Measurements from ENCODE around the gene ABCG5. TPM values are rescaled to one million over a fixed set of nuclear protein-coding genes. Genes with fewer than 3 reads are reported as not detected.

The ABCG5 gene
- total RNA-seq, 2 donors from 2014 or later, result not detected

DNA sequence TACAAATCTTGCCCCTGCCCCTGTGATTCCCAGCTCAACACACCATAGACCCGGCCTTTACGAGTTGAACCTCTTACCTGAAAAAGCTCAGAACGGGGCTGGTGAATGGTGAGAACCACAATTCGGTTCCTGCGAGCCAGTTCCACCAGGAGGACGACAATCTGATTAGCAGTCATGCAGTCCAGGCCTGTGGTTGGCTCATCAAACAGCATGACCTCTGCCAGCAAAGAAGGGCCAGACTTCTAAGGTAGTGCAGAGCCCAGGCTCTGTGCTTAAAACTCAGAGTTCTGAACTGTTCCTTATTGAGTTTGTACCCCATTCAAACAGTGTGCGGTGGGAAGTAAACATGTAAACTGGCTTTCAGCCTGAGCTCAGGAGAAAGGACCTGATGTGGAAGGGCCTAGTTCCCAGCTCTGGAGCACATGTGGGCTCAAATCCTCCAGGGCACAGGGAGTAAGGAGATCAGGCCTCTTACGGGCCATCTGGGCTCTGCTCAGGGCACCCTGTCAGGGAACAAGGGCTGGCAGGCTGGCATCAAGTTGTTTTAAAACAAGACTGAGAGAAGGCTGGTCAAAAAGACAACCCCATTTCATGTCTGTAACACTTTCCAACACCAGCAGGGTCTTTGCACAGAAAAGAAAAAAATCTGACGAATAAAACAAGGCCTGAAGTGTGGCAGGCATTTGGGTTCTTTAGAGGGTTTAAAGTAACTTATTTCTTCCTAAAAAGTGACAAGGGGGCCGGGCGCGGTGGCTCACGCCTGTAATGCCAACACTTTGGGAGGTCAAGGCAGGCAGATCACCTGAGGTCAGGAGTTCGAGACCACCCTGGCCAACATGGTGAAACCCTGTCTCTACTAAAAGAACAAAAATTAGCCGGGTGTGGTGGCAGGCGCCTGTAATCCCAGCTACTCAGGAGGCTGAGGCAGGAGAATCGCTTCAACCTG lies 12.1 kb downstream of the ABCG5 start:
- Mint-ChIP-seq H3K27ac (no peak overlapping the region), H3K27me3 (ENCODE audit: insufficient read depth) (peaks cover 5% of the 10 kb centered on the region), H3K4me3 (no peak overlapping the region), H3K4me1 (peaks cover 9% of the 10 kb centered on the region), H3K9me3 (no peaks in the 10 kb centered on the region), H3K36me3 (ENCODE audit: low read depth) (no peaks in the 10 kb centered on the region)
- 95 to 96% methylated on average over 17 of the region's 17 CpGs for WGBS, 2 experiments (ENCODE audit: insufficient coverage in 1 of 2, insufficient read length in 1 of 2)
- Histone ChIP-seq H3K4me1 (ENCODE audit: control insufficient read depth, insufficient read depth, low read length) (no peaks in the 10 kb centered on the region), H3K36me3 (ENCODE audit: control insufficient read depth, insufficient read depth, low read length) (no peaks in the 10 kb centered on the region), H3K27me3 (ENCODE audit: control insufficient read depth, insufficient read depth, low read length, poor library complexity, severe bottlenecking) (peaks cover 22% of the 10 kb centered on the region), H3K27ac (ENCODE audit: low read depth, low read length) (no peak overlapping the region), H3K9ac (ENCODE audit: extremely low read depth, low read length, poor library complexity, severe bottlenecking) (no peak overlapping the region), H3K4me3 (ENCODE audit: low read length) (no peak overlapping the region), H3K9me3 (ENCODE audit: control insufficient read depth, low read length) (no peaks in the 10 kb centered on the region)
- DNase-seq, result no peak
- TF ChIP-seq, protein P1, sequence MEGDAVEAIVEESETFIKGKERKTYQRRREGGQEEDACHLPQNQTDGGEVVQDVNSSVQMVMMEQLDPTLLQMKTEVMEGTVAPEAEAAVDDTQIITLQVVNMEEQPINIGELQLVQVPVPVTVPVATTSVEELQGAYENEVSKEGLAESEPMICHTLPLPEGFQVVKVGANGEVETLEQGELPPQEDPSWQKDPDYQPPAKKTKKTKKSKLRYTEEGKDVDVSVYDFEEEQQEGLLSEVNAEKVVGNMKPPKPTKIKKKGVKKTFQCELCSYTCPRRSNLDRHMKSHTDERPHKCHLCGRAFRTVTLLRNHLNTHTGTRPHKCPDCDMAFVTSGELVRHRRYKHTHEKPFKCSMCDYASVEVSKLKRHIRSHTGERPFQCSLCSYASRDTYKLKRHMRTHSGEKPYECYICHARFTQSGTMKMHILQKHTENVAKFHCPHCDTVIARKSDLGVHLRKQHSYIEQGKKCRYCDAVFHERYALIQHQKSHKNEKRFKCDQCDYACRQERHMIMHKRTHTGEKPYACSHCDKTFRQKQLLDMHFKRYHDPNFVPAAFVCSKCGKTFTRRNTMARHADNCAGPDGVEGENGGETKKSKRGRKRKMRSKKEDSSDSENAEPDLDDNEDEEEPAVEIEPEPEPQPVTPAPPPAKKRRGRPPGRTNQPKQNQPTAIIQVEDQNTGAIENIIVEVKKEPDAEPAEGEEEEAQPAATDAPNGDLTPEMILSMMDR (conservative IDR thresholded peaks at IDR 0.05), result no peak

DNA sequence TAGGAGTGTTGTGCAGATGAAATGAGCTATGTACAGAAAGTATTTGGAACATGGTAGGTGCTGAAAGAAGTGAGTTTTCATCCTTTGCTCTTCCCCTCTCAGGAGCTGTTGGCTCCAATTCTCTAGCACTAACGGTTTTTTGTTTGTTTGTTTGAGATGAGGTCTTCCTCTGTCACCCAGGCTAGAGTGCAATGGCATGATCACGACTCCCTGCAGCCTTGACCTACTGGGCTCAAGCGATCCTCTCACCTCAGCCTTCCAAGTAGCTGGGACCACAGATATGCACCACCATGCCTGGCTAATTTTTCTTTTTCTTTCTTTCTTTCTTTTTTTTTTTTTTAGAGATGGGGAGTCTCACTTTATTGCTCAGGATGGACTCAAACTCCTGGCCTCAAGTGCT lies 12.8 kb downstream of the ABCG5 start:
- H3K4me1 ChIP-seq (ENCODE audit: control insufficient read depth, insufficient read depth, low read length), result no peaks in the 10 kb centered on the region
- TF ChIP-seq, protein P1 (conservative IDR thresholded peaks at IDR 0.05), result no peak
- no peaks in the 10 kb centered on the region for H3K36me3 Mint-ChIP-seq (ENCODE audit: low read depth)
- H3K9ac ChIP-seq (ENCODE audit: extremely low read depth, low read length, poor library complexity, severe bottlenecking), result no peak overlapping the region
- H3K4me3 ChIP-seq (ENCODE audit: low read length), result no peak overlapping the region
- peaks cover 4% of the 10 kb centered on the region for H3K27me3 Mint-ChIP-seq (ENCODE audit: insufficient read depth)
- no peaks in the 10 kb centered on the region for H3K36me3 ChIP-seq (ENCODE audit: control insufficient read depth, insufficient read depth, low read length)
- H3K27me3 ChIP-seq (ENCODE audit: control insufficient read depth, insufficient read depth, low read length, poor library complexity, severe bottlenecking), result peaks cover 20% of the 10 kb centered on the region
- H3K27ac ChIP-seq (ENCODE audit: low read depth, low read length), result no peak overlapping the region
- H3K27ac Mint-ChIP-seq, result no peak overlapping the region
- no peaks in the 10 kb centered on the region for H3K9me3 Mint-ChIP-seq
- peaks cover 9% of the 10 kb centered on the region for H3K4me1 Mint-ChIP-seq
- WGBS, 2 experiments (ENCODE audit: insufficient coverage in 1 of 2, insufficient read length in 1 of 2), result 90% methylated on average over 3 of the region's 3 CpGs
- no peak for DNase-seq
- no peaks in the 10 kb centered on the region for H3K9me3 ChIP-seq (ENCODE audit: control insufficient read depth, low read length)
- no peak overlapping the region for H3K4me3 Mint-ChIP-seq

DNA sequence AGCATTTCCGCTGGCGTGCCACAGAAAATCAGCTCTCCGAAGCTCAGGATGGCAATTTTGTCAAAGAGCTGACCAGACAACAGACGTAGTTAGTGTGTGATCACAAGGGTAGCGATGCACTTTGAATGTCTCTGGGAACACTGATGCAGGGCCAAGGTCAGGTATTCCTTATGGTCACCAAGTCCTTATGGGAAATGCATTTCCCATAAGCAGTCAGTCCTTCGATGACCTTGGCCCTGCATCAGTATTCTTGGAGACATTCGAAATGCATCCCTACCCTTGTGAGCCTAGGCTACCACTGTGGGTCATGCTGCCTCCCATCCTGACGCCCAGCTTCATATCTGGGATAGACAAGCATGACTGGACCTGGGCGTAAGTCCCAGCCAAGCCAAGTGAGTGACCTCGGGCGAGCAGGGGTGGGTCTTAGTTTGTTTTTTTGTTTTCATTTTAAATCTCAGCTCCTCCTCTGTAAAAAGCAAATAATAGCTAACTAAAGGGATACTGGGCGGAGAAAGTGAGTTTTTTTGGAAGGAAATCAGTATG lies 13.6 kb downstream of the ABCG5 start:
- peaks cover 11% of the 10 kb centered on the region for H3K27me3 ChIP-seq (ENCODE audit: control insufficient read depth, insufficient read depth, low read length, poor library complexity, severe bottlenecking)
- H3K9me3 ChIP-seq (ENCODE audit: control insufficient read depth, low read length), result no peaks in the 10 kb centered on the region
- Mint-ChIP-seq H3K4me3 (no peak overlapping the region), H3K36me3 (ENCODE audit: low read depth) (no peaks in the 10 kb centered on the region), H3K9me3 (no peaks in the 10 kb centered on the region), H3K27me3 (ENCODE audit: insufficient read depth) (peaks cover 2% of the 10 kb centered on the region), H3K27ac (no peak overlapping the region), H3K4me1 (peaks cover 9% of the 10 kb centered on the region)
- TF ChIP-seq, protein P1 (conservative IDR thresholded peaks at IDR 0.05), result no peak
- no peak overlapping the region for H3K27ac ChIP-seq (ENCODE audit: low read depth, low read length)
- H3K36me3 ChIP-seq (ENCODE audit: control insufficient read depth, insufficient read depth, low read length), result no peaks in the 10 kb centered on the region
- DNase-seq, result no peak
- H3K4me1 ChIP-seq (ENCODE audit: control insufficient read depth, insufficient read depth, low read length), result no peaks in the 10 kb centered on the region
- H3K4me3 ChIP-seq (ENCODE audit: low read length), result no peak overlapping the region
- no peak overlapping the region for H3K9ac ChIP-seq (ENCODE audit: extremely low read depth, low read length, poor library complexity, severe bottlenecking)
- WGBS, 2 experiments (ENCODE audit: insufficient coverage in 1 of 2, insufficient read length in 1 of 2), result 93 to 98% methylated on average over 8 to 12 of the region's 12 CpGs
